GM12878 (cell line): ENCODE data around the gene JMJD7. TPM values are rescaled to one million over a fixed set of nuclear protein-coding genes. Genes with fewer than 3 reads are reported as not detected.

Experiments
- ATAC-seq: fragments of 200-7000 bp; cut with Tn5 transposase; 3 replicates; pipeline ENCODE4 v1.9.1; 2020; ENCODE audit warnings: mild to moderate bottlenecking, moderate library complexity
- BruUV-seq: library from RNA; stranded (reverse); fragments of 400-500 nt; replicated peaks from 2 replicates; lab custom pipeline; 2021; lab: Mats Ljungman, UMichigan
- CTCF ChIA-PET: fragments of 300-600 bp; sonication (Branson Sonifier 250); formaldehyde crosslinking; extraction: SDS; loops from one replicate; lab custom pipeline; 2021; ENCODE audit warnings: inconsistent platforms; lab: Yijun Ruan, JAX
- POLR2A ChIA-PET: fragments of 350-600 bp; formaldehyde crosslinking; extraction: SDS; loops from one replicate; lab custom pipeline; 2021; ENCODE audit warnings: inconsistent platforms; lab: Charles Lee
- RAD21 ChIA-PET: fragments of 300-600 bp; sonication (Branson Sonifier 250); formaldehyde crosslinking; loops from one replicate; lab custom pipeline; 2023; ENCODE audit warnings: antibody characterized with exemption; ENCODE audit not compliant: unreplicated experiment; lab: Charles Lee
- SMC1A ChIA-PET: fragments of 300-600 bp; sonication (Branson Sonifier 250); formaldehyde crosslinking; loops from one replicate; lab custom pipeline; 2023; ENCODE audit not compliant: unreplicated experiment, uncharacterized antibody; lab: Charles Lee
- DNase-seq: peaks from one replicate; pipeline ENCODE4 v3.0.0-alpha.2; 2011; ENCODE audit warnings: low read depth, low spot score
- FAIRE-seq: peaks from 3 replicates; lab custom pipeline; 2011; peaks lifted over from hg19 to GRCh38; lab: Jason Lieb, UNC
- H2AFZ ChIP-seq: 2 replicates; pipeline ENCODE4 v1.6.0; 2011; ENCODE audit warnings: low read depth, low read length, control low read depth; ENCODE audit not compliant: control insufficient read depth
- H3K27ac ChIP-seq: 2 replicates; pipeline ENCODE4 v1.5.1; 2011; ENCODE audit warnings: control low read depth; ENCODE audit not compliant: control insufficient read depth, insufficient read depth
- H3K27me3 ChIP-seq, 2 experiments: replicated peaks in 1 of 2; 2 replicates each; pipeline versions ENCODE4 v1.6.0 to v1.6.1; 2011; ENCODE audit warnings: low read length in 1 of 2; ENCODE audit not compliant: control insufficient read depth in 2 of 2, insufficient read depth in 2 of 2
- H3K36me3 ChIP-seq, 2 experiments: 2 replicates each; pipeline ENCODE4 v1.5.1; 2011; ENCODE audit warnings: low read length in 1 of 2; ENCODE audit not compliant: control insufficient read depth in 2 of 2, insufficient read depth in 2 of 2
- H3K4me1 ChIP-seq: 2 replicates; pipeline ENCODE4 v1.6.1; 2011; ENCODE audit warnings: mild to moderate bottlenecking, low read length, moderate library complexity, mixed read lengths; ENCODE audit not compliant: control insufficient read depth, insufficient read depth
- H3K4me2 ChIP-seq: 2 replicates; pipeline ENCODE4 v1.6.0; 2011; ENCODE audit warnings: control low read depth; ENCODE audit not compliant: control insufficient read depth, insufficient read depth
- H3K4me3 ChIP-seq: fragments of 200-600 bp; sonication (generic); 2 replicates; pipeline ENCODE4 v1.5.1; 2016
- H3K79me2 ChIP-seq: 2 replicates; pipeline ENCODE4 v1.6.0; 2011; ENCODE audit warnings: low read length; ENCODE audit not compliant: control insufficient read depth, insufficient read depth
- H3K9ac ChIP-seq: 2 replicates; pipeline ENCODE4 v1.8.0; 2011; ENCODE audit warnings: low read length, control low read depth, mixed read lengths; ENCODE audit not compliant: control insufficient read depth, insufficient read depth
- H3K9me3 ChIP-seq: replicated peaks from 3 replicates; pipeline ENCODE4 v1.5.1; 2011; ENCODE audit warnings: mild to moderate bottlenecking, low read length; ENCODE audit not compliant: control insufficient read depth, insufficient read depth
- H4K20me1 ChIP-seq: 2 replicates; pipeline ENCODE4 v1.6.0; 2011; ENCODE audit not compliant: control insufficient read depth, insufficient read depth
- EP300 ChIP-seq, 2 experiments: fragments of 150-350 bp in 1 of 2; IDR thresholded peaks; 2 replicates each; pipeline ENCODE4 v1.6.1; 2011 to 2012; ENCODE audit warnings: low read depth in 2 of 2, low read length in 2 of 2, borderline replicate concordance in 1 of 2, improper control_type of control experiment in 1 of 2, inconsistent platforms in 1 of 2; ENCODE audit not compliant: control insufficient read depth in 1 of 2
- ESRRA ChIP-seq: IDR thresholded peaks from 2 replicates; pipeline ENCODE4 v1.6.1; 2012; ENCODE audit warnings: mild to moderate bottlenecking, low read length, improper control_type of control experiment
- KDM1A ChIP-seq: fragments of 200-600 bp; sonication (generic); IDR thresholded peaks from 2 replicates; pipeline ENCODE4 v1.6.1; 2016; ENCODE audit warnings: borderline replicate concordance
- MEF2B ChIP-seq: fragments of 450-650 bp; IDR thresholded peaks from 2 replicates; pipeline ENCODE4 v1.6.1; 2018; ENCODE audit warnings: mild to moderate bottlenecking, moderate library complexity; ENCODE audit not compliant: partially characterized antibody, poor library complexity, severe bottlenecking
- MYB ChIP-seq: fragments of 150-350 bp; IDR thresholded peaks from 2 replicates; pipeline ENCODE4 v1.6.1; 2014; ENCODE audit warnings: mild to moderate bottlenecking, low read depth, low read length, borderline replicate concordance
- PKNOX1 ChIP-seq: fragments of 450-650 bp; IDR thresholded peaks from 2 replicates; pipeline ENCODE4 v1.6.1; 2016; ENCODE audit warnings: mild to moderate bottlenecking
- PML ChIP-seq: IDR thresholded peaks from 2 replicates; pipeline ENCODE4 v1.6.1; 2012; ENCODE audit warnings: low read length, inconsistent platforms
- RAD51 ChIP-seq: fragments of 450-650 bp; IDR thresholded peaks from 2 replicates; pipeline ENCODE4 v1.6.1; 2016; ENCODE audit warnings: moderate library complexity, mild to moderate bottlenecking, inconsistent platforms
- RB1 ChIP-seq: fragments of 450-650 bp; formaldehyde crosslinking; IDR thresholded peaks from 2 replicates; pipeline ENCODE4 v1.6.1; 2017; ENCODE audit warnings: mild to moderate bottlenecking, borderline replicate concordance
- SMAD1 ChIP-seq: fragments of 450-650 bp; IDR thresholded peaks from 2 replicates; pipeline ENCODE4 v1.6.1; 2018; ENCODE audit warnings: mild to moderate bottlenecking, low read depth; ENCODE audit not compliant: partially characterized antibody
- SMAD5 ChIP-seq: IDR thresholded peaks from 2 replicates; pipeline ENCODE4 v1.6.1; 2016; ENCODE audit warnings: antibody characterized with exemption, low read depth
- SREBF2 ChIP-seq: IDR thresholded peaks from 2 replicates; pipeline ENCODE4 v1.6.1; 2012; ENCODE audit warnings: mild to moderate bottlenecking, low read length
- TBL1XR1 ChIP-seq: IDR thresholded peaks from 2 replicates; pipeline ENCODE4 v1.6.1; 2012; ENCODE audit warnings: low read depth, low read length, improper control_type of control experiment
- ZNF207 ChIP-seq: fragments of 450-650 bp; IDR thresholded peaks from 2 replicates; pipeline ENCODE4 v1.6.1; 2014; ENCODE audit warnings: antibody characterized with exemption, mild to moderate bottlenecking, borderline replicate concordance
- WGBS: methylation state at CpG from one replicate; pipeline ENCODE4 v1.1.6; 2016; ENCODE audit warnings: low lambda C conversion rate; ENCODE audit not compliant: insufficient replicate concordance, insufficient coverage; ENCODE audit errors: missing lambda C conversion rate; 5-methylcytosine and 5-hydroxymethylcytosine counted together
- in situ Hi-C: fragments of 300-500 bp; cut with MboI; formaldehyde crosslinking; loops from 9 replicates; pipeline ENCODE4 v1.14.3; 2018; ENCODE audit warnings: mixed read lengths
- intact Hi-C: fragments of 100-400 bp; cut with micrococcal nuclease; formaldehyde crosslinking; loops from one replicate; pipeline ENCODE4 v1.14.2; 2022; ENCODE audit not compliant: unreplicated experiment
- polyA plus RNA-seq, 11 experiments: library from polyadenylated mRNA; depleted of rRNA in 4 of 11; unstranded in 6 of 11; stranded (reverse) in 5 of 11; fragments of >200 nt; fragmentation: Nextera tagmentation in 4 of 11; fragmentation: Illumina TruSeq in 1 of 11; extraction: Ambion mirVana in 4 of 11; extraction: Trizol in 1 of 11; gene quantifications; 1 replicate in 1 of 11; 2 replicates in 10 of 11; pipeline versions ENCODE4 v1.2.1 to v1.2.3, GENCODE V29; 2011 to 2016; ENCODE audit warnings: inconsistent platforms in 2 of 11, missing spikeins in 2 of 11, low read depth in 1 of 11
- total RNA-seq, 4 experiments: library from RNA; depleted of rRNA in 3 of 4; stranded (reverse); fragments of >200 nt in 3 of 4; fragmentation: Illumina TruSeq in 1 of 4; extraction: Trizol in 1 of 4; gene quantifications; 2 replicates each; pipeline versions ENCODE4 v1.2.1 to v1.2.3, GENCODE V29; 2013 to 2021
- TF ChIP-seq, protein P1 (sequence below): IDR thresholded peaks from 2 replicates; pipeline ENCODE4 v1.6.1; 2012; ENCODE audit warnings: mild to moderate bottlenecking, low read depth, low read length

The JMJD7 gene
- total and polyA plus RNA-seq, 10 of the 15 experiments (the other 5 are each of a cell fraction or from before 2014, with no cell fraction given), result 0.79 to 12.2 (median 6.5) TPM

DNA sequence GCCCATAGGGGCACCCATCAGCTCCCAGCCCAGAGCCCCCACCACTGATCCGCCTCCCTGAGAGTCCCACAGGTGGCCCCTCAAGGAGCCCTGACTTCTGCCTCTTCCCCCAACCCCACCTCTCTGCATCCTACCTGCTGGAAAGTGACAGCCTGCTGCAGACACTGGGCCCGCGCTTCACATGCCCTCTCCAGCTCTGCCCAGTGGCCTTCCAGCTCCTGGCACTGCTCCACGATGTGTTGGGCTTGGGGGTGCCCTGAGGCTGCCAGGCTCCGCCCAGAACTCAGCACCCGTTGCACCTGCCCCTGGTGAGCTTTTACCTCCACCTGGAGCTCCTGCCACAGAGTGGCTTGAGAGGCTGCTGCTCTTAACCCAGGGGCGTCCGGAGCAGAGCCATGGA lies 45.8 kb downstream of the JMJD7 start:
- POLR2A ChIA-PET, result no interaction called here
- BruUV-seq, result no TSS peak
- H3K79me2 ChIP-seq, result no peaks in the 10 kb centered on the region
- no peak for FAIRE-seq
- no peaks in the 10 kb centered on the region; a peak in 2 of 4 replicates for H3K27me3 ChIP-seq
- no peaks in the 10 kb centered on the region for H3K4me1 ChIP-seq
- CTCF ChIA-PET, result no interaction called here
- no peaks in the 10 kb centered on the region for H3K36me3 ChIP-seq
- DNase-seq, result no peak
- H3K9ac ChIP-seq, result no peak overlapping the region
- WGBS, result 44% methylated on average over 8 of the region's 8 CpGs
- in situ Hi-C loops, result no loop called here
- H3K9me3 ChIP-seq, result no peaks in the 10 kb centered on the region
- TF ChIP-seq SMAD5 (no peak), PML (no peak), SMAD1 (no peak), RB1 (no peak), ESRRA (no peak), PKNOX1 (no peak), MYB (no peak), TBL1XR1 (no peak)
- TF ChIP-seq, all 136 proteins: peak for 0
- ChIA-PET SMC1A (no interaction called here), RAD21 (no interaction called here)
- Histone ChIP-seq H4K20me1 (no peaks in the 10 kb centered on the region), H3K4me3 (no peak overlapping the region), H3K27ac (no peak overlapping the region), H3K4me2 (no peak overlapping the region), H2AFZ (no peak overlapping the region)
- no peak for ATAC-seq
- intact Hi-C loops, result no loop called here

GRCh38 chr15:41874736-41875135 lies 46.8 kb downstream of the JMJD7 start:
- SMC1A ChIA-PET, result no interaction called here
- H4K20me1 ChIP-seq, result no peaks in the 10 kb centered on the region
- H2AFZ ChIP-seq, result no peak overlapping the region
- H3K27ac ChIP-seq, result no peak overlapping the region
- DNase-seq, result no peak
- no peak overlapping the region for H3K9ac ChIP-seq
- RAD21 ChIA-PET, result no interaction called here
- no peak overlapping the region for H3K4me2 ChIP-seq
- H3K36me3 ChIP-seq, result no peaks in the 10 kb centered on the region
- H3K27me3 ChIP-seq, result no peaks in the 10 kb centered on the region; a peak in 2 of 4 replicates
- H3K9me3 ChIP-seq, result no peaks in the 10 kb centered on the region
- in situ Hi-C loops, result no loop called here
- CTCF ChIA-PET, result no interaction called here
- no TSS peak for BruUV-seq
- POLR2A ChIA-PET, result no interaction called here
- no peak for ATAC-seq
- no peaks in the 10 kb centered on the region for H3K4me1 ChIP-seq
- no peak for FAIRE-seq
- intact Hi-C loops, result no loop called here
- no peak overlapping the region for H3K4me3 ChIP-seq
- no peaks in the 10 kb centered on the region for H3K79me2 ChIP-seq
- 52% methylated on average over 12 of the region's 12 CpGs for WGBS
- no peak for TF ChIP-seq RAD51
- no peak for TF ChIP-seq KDM1A
- TF ChIP-seq ZNF207, result no peak
- no peak for TF ChIP-seq EP300 (IDR thresholded peaks at IDR 0.05; ENCODE audit: borderline replicate concordance in 1 of 2, control insufficient read depth in 1 of 2, low read depth in 2 of 2, low read length in 2 of 2)
- TF ChIP-seq, protein P1, sequence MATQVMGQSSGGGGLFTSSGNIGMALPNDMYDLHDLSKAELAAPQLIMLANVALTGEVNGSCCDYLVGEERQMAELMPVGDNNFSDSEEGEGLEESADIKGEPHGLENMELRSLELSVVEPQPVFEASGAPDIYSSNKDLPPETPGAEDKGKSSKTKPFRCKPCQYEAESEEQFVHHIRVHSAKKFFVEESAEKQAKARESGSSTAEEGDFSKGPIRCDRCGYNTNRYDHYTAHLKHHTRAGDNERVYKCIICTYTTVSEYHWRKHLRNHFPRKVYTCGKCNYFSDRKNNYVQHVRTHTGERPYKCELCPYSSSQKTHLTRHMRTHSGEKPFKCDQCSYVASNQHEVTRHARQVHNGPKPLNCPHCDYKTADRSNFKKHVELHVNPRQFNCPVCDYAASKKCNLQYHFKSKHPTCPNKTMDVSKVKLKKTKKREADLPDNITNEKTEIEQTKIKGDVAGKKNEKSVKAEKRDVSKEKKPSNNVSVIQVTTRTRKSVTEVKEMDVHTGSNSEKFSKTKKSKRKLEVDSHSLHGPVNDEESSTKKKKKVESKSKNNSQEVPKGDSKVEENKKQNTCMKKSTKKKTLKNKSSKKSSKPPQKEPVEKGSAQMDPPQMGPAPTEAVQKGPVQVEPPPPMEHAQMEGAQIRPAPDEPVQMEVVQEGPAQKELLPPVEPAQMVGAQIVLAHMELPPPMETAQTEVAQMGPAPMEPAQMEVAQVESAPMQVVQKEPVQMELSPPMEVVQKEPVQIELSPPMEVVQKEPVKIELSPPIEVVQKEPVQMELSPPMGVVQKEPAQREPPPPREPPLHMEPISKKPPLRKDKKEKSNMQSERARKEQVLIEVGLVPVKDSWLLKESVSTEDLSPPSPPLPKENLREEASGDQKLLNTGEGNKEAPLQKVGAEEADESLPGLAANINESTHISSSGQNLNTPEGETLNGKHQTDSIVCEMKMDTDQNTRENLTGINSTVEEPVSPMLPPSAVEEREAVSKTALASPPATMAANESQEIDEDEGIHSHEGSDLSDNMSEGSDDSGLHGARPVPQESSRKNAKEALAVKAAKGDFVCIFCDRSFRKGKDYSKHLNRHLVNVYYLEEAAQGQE, result no peak
- TF ChIP-seq SREBF2, result no peak
- no peak for TF ChIP-seq MEF2B
